ENCODE results near the gene IMPA2.

DNA sequence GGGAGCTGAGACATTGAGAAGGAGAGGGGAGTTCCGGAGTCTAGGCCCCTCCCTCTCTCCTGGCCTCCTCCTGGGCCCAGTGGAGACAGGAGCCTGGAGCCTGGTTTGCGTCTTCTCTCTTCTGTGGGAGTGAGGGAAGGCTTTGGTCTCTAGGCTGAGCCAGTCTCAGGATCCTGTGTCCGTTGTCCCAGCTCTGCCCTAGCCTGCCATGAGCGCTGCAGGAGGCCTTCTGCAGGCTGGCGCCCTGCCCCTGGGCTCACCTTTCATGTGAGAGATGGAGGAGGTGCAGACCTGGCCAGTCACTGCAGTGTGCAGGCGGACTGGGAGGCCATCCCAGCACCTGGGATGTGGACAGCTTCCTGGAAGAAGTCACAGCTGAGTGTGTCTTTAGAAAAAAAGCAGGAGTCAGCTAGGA is 8.7 kb downstream of the IMPA2 start:
- TF ChIP-seq, protein P1, sequence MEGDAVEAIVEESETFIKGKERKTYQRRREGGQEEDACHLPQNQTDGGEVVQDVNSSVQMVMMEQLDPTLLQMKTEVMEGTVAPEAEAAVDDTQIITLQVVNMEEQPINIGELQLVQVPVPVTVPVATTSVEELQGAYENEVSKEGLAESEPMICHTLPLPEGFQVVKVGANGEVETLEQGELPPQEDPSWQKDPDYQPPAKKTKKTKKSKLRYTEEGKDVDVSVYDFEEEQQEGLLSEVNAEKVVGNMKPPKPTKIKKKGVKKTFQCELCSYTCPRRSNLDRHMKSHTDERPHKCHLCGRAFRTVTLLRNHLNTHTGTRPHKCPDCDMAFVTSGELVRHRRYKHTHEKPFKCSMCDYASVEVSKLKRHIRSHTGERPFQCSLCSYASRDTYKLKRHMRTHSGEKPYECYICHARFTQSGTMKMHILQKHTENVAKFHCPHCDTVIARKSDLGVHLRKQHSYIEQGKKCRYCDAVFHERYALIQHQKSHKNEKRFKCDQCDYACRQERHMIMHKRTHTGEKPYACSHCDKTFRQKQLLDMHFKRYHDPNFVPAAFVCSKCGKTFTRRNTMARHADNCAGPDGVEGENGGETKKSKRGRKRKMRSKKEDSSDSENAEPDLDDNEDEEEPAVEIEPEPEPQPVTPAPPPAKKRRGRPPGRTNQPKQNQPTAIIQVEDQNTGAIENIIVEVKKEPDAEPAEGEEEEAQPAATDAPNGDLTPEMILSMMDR (IDR thresholded peaks at IDR 0.05; ENCODE audit: insufficient read depth, low read length, poor library complexity, severe bottlenecking), result no peak
- no peak for TF ChIP-seq EZH2phosphoT487 (conservative IDR thresholded peaks at IDR 0.05; ENCODE audit: low read length)

Data from SU-DHL-6 (cell line).